ENCODE data around the gene GPR31. TPM values are rescaled to one million over a fixed set of nuclear protein-coding genes. Genes with fewer than 3 reads are reported as not detected.
"Not testable (repeated sequence)": the region's sequence is repeated elsewhere in the genome, so short reads cannot be mapped to it uniquely, and the experiment has no call there.

The GPR31 gene
- total and polyA plus RNA-seq, 9 of the 15 experiments (the other 6 are each of a cell fraction or from before 2014, with no cell fraction given), result not detected

- H3K4me1 ChIP-seq (replicated peaks in 1 of 2; ENCODE audit: control insufficient read depth in 2 of 2, insufficient read depth in 2 of 2, low read length in 2 of 2); H3K27ac ChIP-seq (ENCODE audit: extremely low read depth, low read depth, low read length); H4K20me1 ChIP-seq (replicated peaks; ENCODE audit: control insufficient read depth, insufficient read depth, low read length); H3K9me3 ChIP-seq (replicated peaks; ENCODE audit: control insufficient read depth, insufficient read depth, low read depth, low read length); H3K36me3 ChIP-seq (ENCODE audit: control insufficient read depth, insufficient read depth, low read length); H2AFZ ChIP-seq (ENCODE audit: low read depth, low read length); intact Hi-C loops (cut with micrococcal nuclease); CTCF ChIA-PET (ENCODE audit: low intra/inter-chr PET ratio); H3K4me3 ChIP-seq; in situ Hi-C loops (cut with MboI); H3K79me2 ChIP-seq (ENCODE audit: control insufficient read depth, insufficient read depth, low read length); POLR2A ChIA-PET; H3K9me1 ChIP-seq (ENCODE audit: control insufficient read depth, insufficient read depth, low read length); H3K4me2 ChIP-seq (ENCODE audit: insufficient read depth, low read length); H3K9ac ChIP-seq (ENCODE audit: insufficient read depth in 1 of 2, low read depth in 2 of 2, low read length in 2 of 2); BruUV-seq (replicated peaks): not testable (repeated sequence)
- H3K27me3 ChIP-seq (ENCODE audit: control insufficient read depth in 2 of 2, insufficient read depth in 2 of 2, low read length in 2 of 2), result peaks cover 25 to 66% of the 10 kb centered on the region in 2 experiments
- peak; percentile 98 for ATAC-seq
- 0% methylated on average over 9 of the region's 10 CpGs for WGBS (ENCODE audit: insufficient coverage, low coverage, missing lambda C conversion rate)
- DNase-seq (ENCODE audit: extremely low read depth in 1 of 4, low spot score in 3 of 4), result peak in 1 of 4 experiments; percentile 58
- FAIRE-seq, result peak; percentile 100
- TF ChIP-seq FOSL1 (tag; conservative IDR thresholded peaks at IDR 0.05) (peak; percentile 53), JUND (IDR thresholded peaks at IDR 0.05; ENCODE audit: borderline replicate concordance, low read depth, low read length) (peak; percentile 65), JUND (tag; IDR thresholded peaks at IDR 0.05; ENCODE audit: borderline replicate concordance, low read depth, low read length) (peak; percentile 28; the same call in 1 of the 3 replicates), BHLHE40 (IDR thresholded peaks at IDR 0.05; ENCODE audit: low read length) (peak; percentile 55; the same call in 1 of the 2 replicates)
Observed at GRCh38 chr6:167204059-167204348, 46.2 kb upstream of the GPR31 start.

DNA sequence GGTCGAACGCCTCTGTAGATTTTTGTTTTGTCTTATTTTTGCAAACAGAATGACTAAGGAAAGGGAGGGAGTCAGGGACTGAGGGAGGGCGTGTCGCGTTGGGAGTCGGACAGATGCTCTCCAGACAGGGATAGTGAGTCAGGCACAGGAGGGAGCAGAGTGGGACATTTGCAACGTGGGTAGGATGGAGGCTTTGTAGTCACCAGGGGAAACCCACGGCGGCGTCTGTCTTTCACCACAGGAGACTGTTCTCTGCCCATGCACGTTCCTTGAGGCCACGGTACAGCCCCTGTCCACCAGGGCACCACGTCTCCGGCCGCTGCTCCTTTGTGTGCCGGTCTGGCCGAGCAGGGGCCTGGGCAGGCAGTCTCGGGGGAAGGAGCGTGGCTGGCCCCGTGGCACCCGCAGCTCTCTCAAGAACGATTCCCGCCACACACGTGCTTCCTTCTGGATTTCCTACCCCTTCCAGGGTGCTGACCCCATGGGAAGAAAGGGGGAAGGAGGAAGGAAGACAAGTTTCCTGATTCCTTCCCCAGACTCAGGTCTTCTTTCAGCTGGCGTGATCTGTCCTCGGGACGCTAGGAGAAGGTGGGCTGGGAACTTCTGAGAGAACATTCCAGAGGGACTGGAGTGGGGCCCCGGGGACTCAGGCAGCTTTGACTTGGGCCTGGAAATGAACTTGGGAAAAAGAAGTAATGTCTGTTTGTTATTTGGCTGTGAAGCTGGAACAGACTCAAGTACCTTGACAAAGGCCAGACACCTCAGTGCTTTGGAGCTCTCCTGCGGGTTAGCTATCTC is 45.7 kb upstream of the GPR31 start:
- H3K9me3 ChIP-seq (replicated peaks; ENCODE audit: control insufficient read depth, insufficient read depth, low read depth, low read length); intact Hi-C loops (cut with micrococcal nuclease); CTCF ChIA-PET (ENCODE audit: low intra/inter-chr PET ratio); in situ Hi-C loops (cut with MboI); DNase-seq (ENCODE audit: extremely low read depth in 1 of 4, low spot score in 3 of 4); H3K9ac ChIP-seq (ENCODE audit: insufficient read depth in 1 of 2, low read depth in 2 of 2, low read length in 2 of 2); FAIRE-seq; H3K4me1 ChIP-seq (replicated peaks in 1 of 2; ENCODE audit: control insufficient read depth in 2 of 2, insufficient read depth in 2 of 2, low read length in 2 of 2); H2AFZ ChIP-seq (ENCODE audit: low read depth, low read length); POLR2A ChIA-PET; H3K4me3 ChIP-seq; H3K27ac ChIP-seq (ENCODE audit: extremely low read depth, low read depth, low read length); H4K20me1 ChIP-seq (replicated peaks; ENCODE audit: control insufficient read depth, insufficient read depth, low read length); H3K4me2 ChIP-seq (ENCODE audit: insufficient read depth, low read length); H3K79me2 ChIP-seq (ENCODE audit: control insufficient read depth, insufficient read depth, low read length); H3K36me3 ChIP-seq (ENCODE audit: control insufficient read depth, insufficient read depth, low read length); H3K9me1 ChIP-seq (ENCODE audit: control insufficient read depth, insufficient read depth, low read length); BruUV-seq (replicated peaks): not testable (repeated sequence)
- H3K27me3 ChIP-seq (ENCODE audit: control insufficient read depth in 2 of 2, insufficient read depth in 2 of 2, low read length in 2 of 2), result peaks cover 23 to 63% of the 10 kb centered on the region in 2 experiments
- TF ChIP-seq FOSL1 (tag; conservative IDR thresholded peaks at IDR 0.05), result 0 out of 2 replicates have a peak, but pooled peaks have one; percentile 87
- ATAC-seq, result peak; percentile 52
- under 1% methylated on average over 27 of the region's 29 CpGs for WGBS (ENCODE audit: insufficient coverage, low coverage, missing lambda C conversion rate)

- ATAC-seq; H3K4me3 ChIP-seq; BruUV-seq (replicated peaks); in situ Hi-C loops (cut with MboI); H3K27ac ChIP-seq (ENCODE audit: extremely low read depth, low read depth, low read length); H3K9me3 ChIP-seq (replicated peaks; ENCODE audit: control insufficient read depth, insufficient read depth, low read depth, low read length); H3K36me3 ChIP-seq (ENCODE audit: control insufficient read depth, insufficient read depth, low read length); intact Hi-C loops (cut with micrococcal nuclease); CTCF ChIA-PET (ENCODE audit: low intra/inter-chr PET ratio); H3K79me2 ChIP-seq (ENCODE audit: control insufficient read depth, insufficient read depth, low read length); H3K4me2 ChIP-seq (ENCODE audit: insufficient read depth, low read length); FAIRE-seq; POLR2A ChIA-PET; DNase-seq (ENCODE audit: extremely low read depth in 1 of 4, low spot score in 3 of 4); H3K9ac ChIP-seq (ENCODE audit: insufficient read depth in 1 of 2, low read depth in 2 of 2, low read length in 2 of 2); H2AFZ ChIP-seq (ENCODE audit: low read depth, low read length); H3K4me1 ChIP-seq (replicated peaks in 1 of 2; ENCODE audit: control insufficient read depth in 2 of 2, insufficient read depth in 2 of 2, low read length in 2 of 2); H3K9me1 ChIP-seq (ENCODE audit: control insufficient read depth, insufficient read depth, low read length); H4K20me1 ChIP-seq (replicated peaks; ENCODE audit: control insufficient read depth, insufficient read depth, low read length): not testable (repeated sequence)
- WGBS (ENCODE audit: insufficient coverage, low coverage, missing lambda C conversion rate), result 0% methylated on average over 3 of the region's 8 CpGs
- H3K27me3 ChIP-seq (ENCODE audit: control insufficient read depth in 2 of 2, insufficient read depth in 2 of 2, low read length in 2 of 2), result peaks cover 21 to 63% of the 10 kb centered on the region in 2 experiments
Observed at GRCh38 chr6:167202613-167203012, 44.8 kb upstream of the GPR31 start.

Data from K562 (cell line).